HG03442 (cell line): ENCODE measurements around the gene SLC17A9.

Experiments
- ATAC-seq: cut with Tn5 transposase; IDR thresholded peaks from one replicate; pipeline ENCODE4 v1.9.1; 2021; ENCODE audit warnings: mild to moderate bottlenecking, moderate library complexity; ENCODE audit not compliant: unreplicated experiment

SLC17A9 gene

GRCh38 chr20:62967149-62967501, 14.6 kb downstream of the SLC17A9 start:
- no peak for ATAC-seq

DNA sequence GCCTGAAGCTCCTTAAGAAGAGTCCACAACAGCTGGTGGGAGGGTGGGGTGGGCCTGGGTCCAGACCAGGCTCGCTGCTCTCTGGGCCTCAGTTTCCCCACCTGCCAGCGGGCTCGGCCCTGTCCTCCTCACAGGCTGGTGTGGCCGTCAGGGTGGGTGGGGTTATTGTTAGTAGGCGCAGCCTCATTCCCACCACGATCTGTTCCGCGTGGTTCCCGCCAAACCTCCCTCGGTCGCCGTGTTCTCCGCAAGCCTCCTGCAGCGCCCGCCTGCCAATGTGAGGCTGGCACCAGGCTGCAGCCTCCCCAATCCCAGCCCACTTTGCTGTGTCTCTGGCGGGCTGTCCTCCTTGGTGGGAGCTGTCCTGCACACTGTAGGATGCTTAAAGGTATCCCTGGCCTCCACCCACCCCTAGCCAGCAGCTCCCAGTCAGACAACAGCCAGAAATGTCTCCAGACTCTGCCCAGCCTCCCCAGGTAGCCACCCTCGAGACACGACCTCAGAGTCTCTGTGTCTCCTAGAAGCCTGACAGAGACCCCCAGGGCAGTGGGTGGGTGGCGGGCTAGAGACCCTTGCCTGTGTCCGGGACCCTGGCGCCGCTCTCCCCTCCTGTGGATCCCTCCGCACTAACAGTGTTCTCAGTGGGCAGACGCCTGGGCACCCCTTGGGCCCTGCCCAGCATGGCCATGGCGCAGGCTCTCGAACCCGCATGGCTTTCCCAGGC, 15.3 kb downstream of the SLC17A9 start:
- ATAC-seq = no peak

- ATAC-seq = no peak
Measured at GRCh38 chr20:62968378-62969178, 16.1 kb downstream of the SLC17A9 start.

GRCh38 chr20:62969179-62969760, 16.8 kb downstream of the SLC17A9 start:
- no peak for ATAC-seq

DNA sequence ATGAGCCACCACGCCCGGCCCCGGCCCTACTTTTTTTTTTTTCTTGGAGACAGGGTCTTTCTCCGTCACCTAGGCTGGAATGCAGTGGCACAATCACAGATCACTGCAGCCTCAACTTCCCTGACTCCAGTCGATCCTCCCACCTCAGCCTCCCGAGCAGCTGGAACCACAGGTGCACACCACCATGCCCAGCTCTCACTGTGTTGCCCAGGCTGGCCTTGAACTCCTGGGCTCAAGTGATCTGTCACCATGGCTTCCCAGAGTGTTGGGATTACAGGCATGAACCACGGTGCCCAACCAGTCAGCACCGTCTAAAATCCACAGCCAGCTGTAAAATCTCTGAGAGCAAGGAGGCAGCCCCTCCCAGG, 17.4 kb downstream of the SLC17A9 start:
- ATAC-seq = no peak

- ATAC-seq = no peak
Measured at GRCh38 chr20:62970307-62971210, 18.1 kb downstream of the SLC17A9 start.

- ATAC-seq = no peak
Measured at GRCh38 chr20:62971211-62971949, 18.9 kb downstream of the SLC17A9 start.

- peak; percentile 55 for ATAC-seq
Measured at GRCh38 chr20:62971950-62972844, 19.7 kb downstream of the SLC17A9 start.

GRCh38 chr20:62972845-62973745, 20.6 kb downstream of the SLC17A9 start:
- ATAC-seq = no peak

DNA sequence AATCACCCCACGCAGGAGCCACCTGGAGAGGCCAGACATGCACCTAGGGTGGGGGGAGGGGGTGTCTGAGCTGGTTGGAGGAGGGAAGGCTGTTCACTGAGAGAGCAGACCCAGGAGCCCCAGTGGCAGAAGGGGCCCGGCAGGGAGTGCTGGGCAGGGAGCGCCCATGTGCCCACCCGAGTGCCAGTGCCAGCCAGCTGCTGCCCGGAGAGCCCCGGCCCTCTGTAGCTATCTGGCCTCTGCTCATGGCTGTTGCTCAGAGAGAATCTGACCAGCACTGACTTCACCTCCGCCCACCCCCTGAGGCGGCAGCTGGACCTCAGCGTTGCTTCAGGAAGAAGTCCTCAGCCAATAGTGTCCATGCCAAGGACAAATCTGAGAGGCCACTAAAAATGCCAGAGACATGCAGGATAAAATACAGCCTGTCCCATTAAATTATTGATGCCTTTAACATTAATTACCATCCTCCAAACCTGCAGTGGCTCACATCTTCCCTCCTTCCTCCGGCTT, 22.8 kb downstream of the SLC17A9 start:
- ATAC-seq = no peak

- ATAC-seq = no peak
Measured at GRCh38 chr20:62975812-62976508, 23.5 kb downstream of the SLC17A9 start.

- ATAC-seq = no peak
Measured at GRCh38 chr20:62976886-62977285, 24.4 kb downstream of the SLC17A9 start.

DNA sequence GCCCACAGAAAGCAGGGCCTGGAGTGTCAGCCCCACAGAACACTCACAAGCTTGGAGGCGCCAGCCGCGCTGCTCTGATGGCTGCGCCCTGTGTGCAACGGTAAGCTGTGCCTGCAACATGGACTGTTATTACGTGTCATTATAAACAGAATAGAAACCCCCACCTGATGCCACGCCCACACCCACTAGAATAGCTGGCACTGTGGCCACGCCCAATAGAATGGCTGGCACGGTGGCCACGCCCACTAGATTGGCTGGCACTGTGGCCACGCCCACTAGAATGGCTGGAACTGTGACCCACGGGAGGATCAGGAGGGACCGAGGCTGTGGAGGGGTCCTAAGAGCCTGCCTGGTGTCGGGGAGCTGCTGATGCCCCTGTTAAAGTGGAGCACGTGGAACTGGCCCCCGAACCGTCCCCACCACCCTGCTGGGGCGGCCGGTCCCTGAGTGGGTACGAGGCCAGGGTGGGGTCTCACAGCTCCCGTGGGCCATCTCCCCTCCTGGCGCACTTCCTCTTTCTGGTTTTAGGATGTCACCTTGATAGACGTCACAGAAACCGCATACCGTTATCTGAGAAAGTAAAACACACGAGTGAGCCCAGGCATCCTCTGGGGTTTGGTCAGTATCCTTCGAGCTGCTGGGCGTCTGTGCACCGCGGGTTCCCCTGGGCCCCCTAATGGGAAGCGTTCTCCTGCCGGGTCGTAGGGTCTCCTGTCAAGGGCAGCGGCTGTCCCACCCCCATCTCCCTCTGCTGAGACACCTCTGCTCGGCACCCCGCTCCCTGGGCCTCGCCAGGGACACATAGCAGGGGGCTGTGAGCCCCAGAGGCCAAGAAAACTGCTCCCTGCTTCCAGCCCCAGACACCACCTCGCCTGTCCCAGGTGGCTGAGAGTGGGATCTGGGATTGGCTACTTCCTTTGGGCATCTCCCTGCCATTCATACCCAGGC, 25.4 kb downstream of the SLC17A9 start:
- peak; percentile 57 for ATAC-seq

- no peak for ATAC-seq
Measured at GRCh38 chr20:62978561-62978943, 26.0 kb downstream of the SLC17A9 start.

DNA sequence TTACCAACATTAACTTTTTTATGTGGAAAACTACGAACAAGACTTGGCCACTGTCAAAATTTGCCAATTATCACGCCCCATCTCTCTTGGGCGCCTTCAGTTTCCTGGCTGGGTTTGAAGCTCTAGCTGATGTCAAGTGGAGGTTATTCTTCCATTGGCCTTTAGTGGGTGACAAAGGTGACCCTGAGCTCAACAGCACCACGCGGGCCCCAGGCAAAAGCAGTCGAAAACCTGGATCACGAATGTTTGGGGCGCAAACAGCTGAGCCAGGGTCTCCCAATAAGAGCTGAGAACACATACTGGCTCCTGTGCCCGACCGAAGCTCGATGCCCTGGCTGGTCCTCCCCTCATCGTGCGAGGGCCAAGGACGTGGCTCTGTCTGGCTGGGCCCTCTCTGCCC, 26.8 kb downstream of the SLC17A9 start:
- ATAC-seq = no peak

DNA sequence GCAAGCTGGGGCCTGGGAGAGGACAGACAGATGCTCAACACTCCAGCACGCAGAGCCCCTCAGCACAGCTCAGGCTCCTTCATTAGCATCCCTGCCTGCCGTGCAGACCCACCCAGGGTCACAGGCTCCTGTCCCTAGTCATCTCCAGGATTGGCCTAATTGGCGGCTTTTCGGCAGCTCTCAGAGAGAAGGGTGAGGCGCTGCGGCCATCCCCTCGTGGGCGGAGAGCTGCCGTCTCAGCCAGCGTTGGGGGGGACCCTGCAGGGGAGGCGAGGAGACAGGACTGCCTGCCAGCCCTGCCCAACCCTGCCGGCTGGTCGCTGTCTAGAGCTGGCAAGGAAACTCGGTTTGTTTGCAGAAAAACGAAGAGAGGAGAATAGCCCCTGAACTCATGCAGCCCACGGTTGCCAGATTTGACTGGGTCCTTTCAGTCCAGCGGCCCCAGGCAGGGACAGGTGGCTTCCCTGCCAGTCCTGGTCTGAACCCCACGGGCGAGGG, 27.4 kb downstream of the SLC17A9 start:
- ATAC-seq = no peak
